HepG2 (cell line): ENCODE measurements around the gene DPF1. TPM values are rescaled to one million over a fixed set of nuclear protein-coding genes. Genes with fewer than 3 reads are reported as not detected.
A peak's percentile ranks its signal among the peaks of the same experiment; 100 is the strongest.

Experiments used
- ATAC-seq: fragments of 200-7000 bp; cut with Tn5 transposase; 3 replicates; pipeline ENCODE4 v1.9.1; 2020; ENCODE audit warnings: mild to moderate bottlenecking, moderate library complexity
- BruUV-seq: library from RNA; stranded (reverse); fragments of 400-500 nt; replicated peaks from 2 replicates; lab custom pipeline; 2021; lab: Mats Ljungman, UMichigan
- CTCF ChIA-PET: fragments of 300-600 bp; formaldehyde crosslinking; extraction: SDS; loops from one replicate; lab custom pipeline; 2021; ENCODE audit warnings: low total read pairs, inconsistent platforms, low intra/inter-chr PET ratio; lab: Yijun Ruan, JAX
- POLR2A ChIA-PET: fragments of 350-600 bp; sonication (Branson Sonifier 250); formaldehyde crosslinking; loops from one replicate; lab custom pipeline; 2020; ENCODE audit warnings: antibody characterized with exemption, inconsistent platforms; lab: Yijun Ruan, JAX
- DNase-seq: peaks from one replicate; pipeline ENCODE4 v3.0.0-alpha.2; 2015; ENCODE audit warnings: low spot score
- FAIRE-seq: peaks from 3 replicates; lab custom pipeline; 2011; peaks lifted over from hg19 to GRCh38; lab: Jason Lieb, UNC
- H2AFZ ChIP-seq: one replicate; pipeline ENCODE4 v1.6.1; 2011; ENCODE audit warnings: low read length, inconsistent platforms
- H3K27ac ChIP-seq: fragments of 300-600 bp; 3 replicates; pipeline ENCODE4 v1.8.0; 2011; ENCODE audit warnings: mixed run types, mild to moderate bottlenecking, mixed read lengths, low read length, inconsistent platforms; ENCODE audit not compliant: insufficient read depth; ENCODE audit errors: extremely low read length
- H3K27me3 ChIP-seq, 2 experiments: fragments of 200-600 bp in 1 of 2; 2 replicates in 1 of 2; 3 replicates in 1 of 2; pipeline versions ENCODE4 v1.6.0 to v1.8.0; 2011; ENCODE audit warnings: low read length in 2 of 2, mild to moderate bottlenecking in 2 of 2, moderate library complexity in 2 of 2, inconsistent platforms in 1 of 2; ENCODE audit not compliant: insufficient read depth in 2 of 2, control insufficient read depth in 1 of 2
- H3K36me3 ChIP-seq, 2 experiments: fragments of 200-600 bp in 1 of 2; replicated peaks in 1 of 2; 2 replicates in 1 of 2; 3 replicates in 1 of 2; pipeline versions ENCODE4 v1.5.1 to v1.8.0; 2011; ENCODE audit warnings: low read length in 2 of 2, inconsistent platforms in 1 of 2; ENCODE audit not compliant: insufficient read depth in 2 of 2, control insufficient read depth in 1 of 2
- H3K4me1 ChIP-seq: 2 replicates; pipeline ENCODE4 v1.5.1; 2012; ENCODE audit warnings: low read length, inconsistent platforms; ENCODE audit not compliant: insufficient read depth
- H3K4me2 ChIP-seq: 2 replicates; pipeline ENCODE4 v1.6.0; 2011; ENCODE audit warnings: low read depth, low read length, inconsistent platforms
- H3K4me3 ChIP-seq, 3 experiments: fragments of 200-600 bp in 1 of 3; sonication (generic), shearing (Covaris generic) in 1 of 3; replicated peaks in 1 of 3; 2 replicates each; pipeline ENCODE4 v1.5.1; 2011 to 2016; ENCODE audit warnings: low read length in 3 of 3, inconsistent platforms in 2 of 3, low read depth in 2 of 3, mild to moderate bottlenecking in 2 of 3, control low read depth in 1 of 3, mixed read lengths in 1 of 3; ENCODE audit not compliant: insufficient read depth in 1 of 3
- H3K79me2 ChIP-seq: one replicate; pipeline ENCODE4 v1.6.1; 2011; ENCODE audit warnings: low read length, inconsistent platforms; ENCODE audit not compliant: insufficient read depth
- H3K9ac ChIP-seq: 2 replicates; pipeline ENCODE4 v1.6.0; 2011; ENCODE audit warnings: mild to moderate bottlenecking, low read depth, low read length, inconsistent platforms; ENCODE audit not compliant: insufficient read depth
- H3K9me3 ChIP-seq: 2 replicates; pipeline ENCODE4 v1.5.1; 2012; ENCODE audit warnings: mild to moderate bottlenecking, low read length
- H4K20me1 ChIP-seq: 2 replicates; pipeline ENCODE4 v1.6.0; 2011; ENCODE audit warnings: inconsistent platforms, mild to moderate bottlenecking, low read length, moderate library complexity; ENCODE audit not compliant: insufficient read depth
- CBX5 ChIP-seq: sonication (generic); formaldehyde crosslinking; IDR thresholded peaks from 2 replicates; pipeline ENCODE4 v1.4.0; 2020; ENCODE audit warnings: missing genetic modification reagents, borderline replicate concordance
- CHCHD3 ChIP-seq: sonication (generic); formaldehyde crosslinking; IDR thresholded peaks from 2 replicates; pipeline ENCODE4 v1.8.0; 2022; ENCODE audit warnings: mild to moderate bottlenecking, missing genetic modification reagents, moderate library complexity
- HMGA1 ChIP-seq: sonication (generic); formaldehyde crosslinking; conservative IDR thresholded peaks from 2 replicates; pipeline ENCODE4 v1.4.0; 2020; ENCODE audit warnings: missing genetic modification reagents
- RARA ChIP-seq: IDR thresholded peaks from 2 replicates; pipeline ENCODE4 v1.6.1; 2016; ENCODE audit warnings: missing genetic modification reagents, missing compliant biosample characterization
- YEATS2 ChIP-seq: sonication (generic); formaldehyde crosslinking; IDR thresholded peaks from 2 replicates; pipeline ENCODE4 v1.4.0; 2020; ENCODE audit warnings: missing genetic modification reagents, borderline replicate concordance
- ZBTB33 ChIP-seq: sonication (generic); formaldehyde crosslinking; IDR thresholded peaks from 2 replicates; pipeline ENCODE4 v1.4.0; 2020; ENCODE audit warnings: missing genetic modification reagents
- ZFP36 ChIP-seq: fragments of 150-350 bp; IDR thresholded peaks from 2 replicates; pipeline ENCODE4 v1.6.1; 2018; ENCODE audit warnings: borderline replicate concordance, low read length, low read depth; ENCODE audit not compliant: partially characterized antibody
- ZFP41 ChIP-seq: sonication (generic); formaldehyde crosslinking; IDR thresholded peaks from 2 replicates; pipeline ENCODE4 v1.4.0; 2020; ENCODE audit warnings: mild to moderate bottlenecking, missing genetic modification reagents, borderline replicate concordance
- ZFYVE20 ChIP-seq: sonication (generic); formaldehyde crosslinking; IDR thresholded peaks from 2 replicates; pipeline ENCODE4 v1.8.0; 2023; ENCODE audit warnings: low read depth, mild to moderate bottlenecking, moderate library complexity, missing genetic modification reagents, borderline replicate concordance
- ZNF263 ChIP-seq: sonication (generic); formaldehyde crosslinking; IDR thresholded peaks from 2 replicates; pipeline ENCODE4 v1.4.0; 2020; ENCODE audit warnings: missing genetic modification reagents
- ZNF589 ChIP-seq: sonication (generic); formaldehyde crosslinking; conservative IDR thresholded peaks from 2 replicates; pipeline ENCODE4 v1.8.0; 2022; ENCODE audit warnings: mild to moderate bottlenecking, moderate library complexity, missing genetic modification reagents
- WGBS: methylation state at CpG from one replicate; pipeline ENCODE4 v1.1.6; 2017; ENCODE audit warnings: low lambda C conversion rate; 5-methylcytosine and 5-hydroxymethylcytosine counted together
- in situ Hi-C: cut with HindIII; loops from 2 replicates; pipeline ENCODE4 v1.10.0; 2017; ENCODE audit warnings: low pct_unique_long_range_greater_than_20kb; ENCODE audit not compliant: extremely low pct_ligation_motif_present
- intact Hi-C: fragments of 100-400 bp; cut with micrococcal nuclease; formaldehyde crosslinking; loops from one replicate; pipeline ENCODE4 v1.10.0; 2022; ENCODE audit not compliant: unreplicated experiment
- polyA plus RNA-seq, 8 experiments: library from polyadenylated mRNA; depleted of rRNA in 3 of 8; stranded (reverse) in 7 of 8; unstranded in 1 of 8; fragments of >200 nt; fragmentation: Illumina TruSeq in 4 of 8; extraction: Trizol in 4 of 8; gene quantifications; 2 replicates each; pipeline versions ENCODE4 v1.2.1 to v1.2.3, GENCODE V29; 2011 to 2016; ENCODE audit warnings: low read depth in 4 of 8, missing spikeins in 1 of 8, mixed read lengths in 1 of 8; ENCODE audit not compliant: insufficient read depth in 1 of 8
- total RNA-seq, 5 experiments: library from RNA; depleted of rRNA; stranded (reverse); fragments of >200 nt; fragmentation: Illumina TruSeq; extraction: Trizol; gene quantifications; 2 replicates each; pipeline ENCODE4 v1.2.3, GENCODE V29; 2016; ENCODE audit warnings: low read depth in 1 of 5

The DPF1 gene
- total and polyA plus RNA-seq, 2 of the 13 experiments (the other 11 are each of a cell fraction or from before 2014, with no cell fraction given), result 1.0 to 3.2 TPM

GRCh38 chr19:38243279-38243673 lies 19.3 kb upstream of the DPF1 start:
- no peaks in the 10 kb centered on the region for H4K20me1 ChIP-seq
- intact Hi-C loops, result no loop called here
- no peaks in the 10 kb centered on the region for H3K79me2 ChIP-seq
- 0 out of 2 replicates have a peak overlapping the region, but pooled peaks have one; percentile 34 for H3K9ac ChIP-seq
- ChIA-PET CTCF (interaction anchor here (1.5 to 4.4 kb wide), 2 partner anchors 91 to 131 kb away, joined by 3 to 62 read pairs; partner anchors contain the start of genes CATSPERG and PSMD8), POLR2A (interaction anchor here (0.6 kb wide), 1 partner anchor 9 kb away, joined by 7 read pairs; no protein-coding TSS in a partner anchor)
- no peak overlapping the region for H3K4me3 ChIP-seq
- H3K9me3 ChIP-seq, result no peaks in the 10 kb centered on the region
- DNase-seq (no peak), ATAC-seq (no peak), FAIRE-seq (no peak)
- H3K4me1 ChIP-seq, result peaks cover 19% of the 10 kb centered on the region
- H3K36me3 ChIP-seq, result no peaks in the 10 kb centered on the region
- WGBS, result 37% methylated on average over 15 of the region's 15 CpGs
- H3K27ac ChIP-seq, result no peak overlapping the region
- H3K4me2 ChIP-seq, result no peak overlapping the region
- H2AFZ ChIP-seq, result no peak overlapping the region
- in situ Hi-C loops, result loop anchor here (5.0 kb wide), 1 partner anchor 89 kb away; no protein-coding TSS in a partner anchor
- BruUV-seq, result no TSS peak
- TF ChIP-seq YEATS2, result no peak
- no peak for TF ChIP-seq RARA (CRISPR knock-in tag)
- TF ChIP-seq CHCHD3 (CRISPR knock-in tag), result no peak
- TF ChIP-seq ZNF263 (CRISPR knock-in tag), result no peak
- no peak for TF ChIP-seq ZFP41
- no peak for TF ChIP-seq CBX5 (CRISPR knock-in tag)
- TF ChIP-seq ZBTB33 (CRISPR knock-in tag), result no peak
- TF ChIP-seq HMGA1 (CRISPR knock-in tag), result no peak
- TF ChIP-seq ZFYVE20 (CRISPR knock-in tag), result no peak
- no peak for TF ChIP-seq ZFP36
- no peak for TF ChIP-seq ZNF589 (CRISPR knock-in tag)
- H3K27me3 ChIP-seq, result no peaks in the 10 kb centered on the region; a peak in 1 of 5 replicates
